ENCODE data around the gene DGKB.

GRCh38 chr7:14777806-14778205, 124.7 kb downstream of the DGKB start:
- TF ChIP-seq CTCF (conservative IDR thresholded peaks at IDR 0.05 in 1 of 2, IDR thresholded peaks at IDR 0.05 in 1 of 2; ENCODE audit: low read depth in 1 of 2, low read length in 2 of 2), result no peak
- TF ChIP-seq EZH2 (IDR thresholded peaks at IDR 0.05; ENCODE audit: low read length, missing control alignments), result no peak
